Mesodermal cell (in vitro differentiated cells): ENCODE results near the gene NME2. TPM values are rescaled to one million over a fixed set of nuclear protein-coding genes. Genes with fewer than 3 reads are reported as not detected.
"Not testable (repeated sequence)": the region's sequence is repeated elsewhere in the genome, so short reads cannot be mapped to it uniquely, and the experiment has no call there.

ENCODE experiments used
- H3K27ac ChIP-seq: 2 replicates; pipeline ENCODE4 v1.7.0; 2013; ENCODE audit warnings: mild to moderate bottlenecking, low read depth, low read length, moderate library complexity; ENCODE audit not compliant: severe bottlenecking
- H3K36me3 ChIP-seq: 2 replicates; pipeline ENCODE4 v1.7.1; 2013; ENCODE audit warnings: mild to moderate bottlenecking, low read length, moderate library complexity; ENCODE audit not compliant: control insufficient read depth, insufficient read depth
- H3K4me1 ChIP-seq: one replicate; pipeline ENCODE4 v1.7.1; 2013; ENCODE audit warnings: mild to moderate bottlenecking, low read length; ENCODE audit not compliant: insufficient read depth, control insufficient read depth, poor library complexity, severe bottlenecking
- H3K4me3 ChIP-seq: 2 replicates; pipeline ENCODE4 v1.7.0; 2013; ENCODE audit warnings: low read length, control low read depth, mild to moderate bottlenecking; ENCODE audit not compliant: insufficient read depth, poor library complexity, severe bottlenecking; ENCODE audit errors: extremely low read depth
- H3K9me3 ChIP-seq: 2 replicates; pipeline ENCODE4 v1.7.1; 2013; ENCODE audit warnings: mild to moderate bottlenecking, low read length, moderate library complexity; ENCODE audit not compliant: control insufficient read depth
- whole genome bisulfite sequencing, 2 experiments: methylation state at CpG; one replicate each; pipeline ENCODE4 v1.1.5; 2013; ENCODE audit warnings: missing lambda C conversion rate in 2 of 2; ENCODE audit not compliant: insufficient coverage in 2 of 2; 5-methylcytosine and 5-hydroxymethylcytosine counted together
- polyA plus RNA-seq, 2 experiments: library from polyadenylated mRNA; stranded (reverse); fragments of 50-300 nt; gene quantifications; one replicate each; pipeline ENCODE4 v1.2.3, GENCODE V29; 2013

Gene NME2
- polyA plus RNA-seq (2013, experiment 1 of 2), result 536 TPM
- 460 TPM for polyA plus RNA-seq (2013, experiment 2 of 2)

GRCh38 chr17:51166198-51166986, at the start of gene NME2:
TSS of gene NME2 (plus strand) at chr17:51166411. CDS start at chr17:51166831, 420 bp downstream.
- Histone ChIP-seq H3K4me3 (peak within 1 kb of the TSS; percentile 79), H3K4me1 (no peaks in the 10 kb centered on the region), H3K9me3 (no peaks in the 10 kb centered on the region), H3K36me3 (peaks cover 60% of the 10 kb centered on the region), H3K27ac (peak within 1 kb of the TSS; percentile 84)
- WGBS, 2 experiments, result 0% methylated on average over 61 to 89 of the region's 98 CpGs

DNA sequence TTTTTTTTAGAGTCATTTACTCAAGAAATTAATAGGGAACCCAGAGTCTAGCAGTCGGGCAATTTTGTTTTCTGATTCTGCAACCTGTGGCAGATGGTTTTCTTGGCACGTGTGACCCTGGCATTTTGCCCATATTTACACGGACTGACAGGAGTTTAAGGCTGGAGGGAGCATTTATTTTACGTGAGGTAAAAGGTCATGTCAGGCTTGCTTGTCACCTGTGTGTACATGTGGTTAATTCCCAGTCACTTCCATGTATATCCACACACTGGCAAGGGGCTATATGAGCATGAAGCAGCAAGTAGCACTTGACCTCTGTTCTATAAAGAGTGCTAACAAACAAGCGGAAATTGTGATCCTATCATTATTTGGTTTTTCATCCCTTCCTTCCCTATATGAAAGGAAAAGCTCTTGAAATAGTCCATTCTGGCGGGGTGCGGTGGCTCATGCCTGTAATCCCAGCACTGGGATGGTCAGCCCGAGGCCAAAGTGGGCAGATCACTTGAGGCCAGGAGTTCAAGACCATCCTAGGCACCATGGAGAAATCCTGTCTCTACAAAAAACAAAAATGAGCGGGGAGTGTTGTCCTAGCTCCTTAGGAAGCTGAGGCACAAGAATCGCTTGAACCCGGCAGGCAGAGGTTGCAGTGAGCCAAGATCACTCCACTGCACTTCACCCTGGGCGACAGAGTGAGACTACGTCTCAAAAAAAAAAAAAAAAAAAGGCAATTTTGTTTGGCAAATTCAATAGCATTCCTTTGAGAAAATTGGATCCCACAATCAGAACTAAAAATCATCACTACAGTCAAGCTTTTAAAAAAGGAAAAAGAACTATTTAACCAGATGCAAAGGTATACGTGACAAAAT, 47.6 kb upstream of the NME2 start:
- Histone ChIP-seq H3K4me1 (peaks cover 10% of the 10 kb centered on the region), H3K27ac (no peak overlapping the region), H3K36me3 (peaks cover 22% of the 10 kb centered on the region), H3K4me3 (peak overlapping the region; percentile 94), H3K9me3 (no peaks in the 10 kb centered on the region)
- WGBS, 2 experiments, result 91 to 98% methylated on average over 6 to 11 of the region's 14 CpGs

DNA sequence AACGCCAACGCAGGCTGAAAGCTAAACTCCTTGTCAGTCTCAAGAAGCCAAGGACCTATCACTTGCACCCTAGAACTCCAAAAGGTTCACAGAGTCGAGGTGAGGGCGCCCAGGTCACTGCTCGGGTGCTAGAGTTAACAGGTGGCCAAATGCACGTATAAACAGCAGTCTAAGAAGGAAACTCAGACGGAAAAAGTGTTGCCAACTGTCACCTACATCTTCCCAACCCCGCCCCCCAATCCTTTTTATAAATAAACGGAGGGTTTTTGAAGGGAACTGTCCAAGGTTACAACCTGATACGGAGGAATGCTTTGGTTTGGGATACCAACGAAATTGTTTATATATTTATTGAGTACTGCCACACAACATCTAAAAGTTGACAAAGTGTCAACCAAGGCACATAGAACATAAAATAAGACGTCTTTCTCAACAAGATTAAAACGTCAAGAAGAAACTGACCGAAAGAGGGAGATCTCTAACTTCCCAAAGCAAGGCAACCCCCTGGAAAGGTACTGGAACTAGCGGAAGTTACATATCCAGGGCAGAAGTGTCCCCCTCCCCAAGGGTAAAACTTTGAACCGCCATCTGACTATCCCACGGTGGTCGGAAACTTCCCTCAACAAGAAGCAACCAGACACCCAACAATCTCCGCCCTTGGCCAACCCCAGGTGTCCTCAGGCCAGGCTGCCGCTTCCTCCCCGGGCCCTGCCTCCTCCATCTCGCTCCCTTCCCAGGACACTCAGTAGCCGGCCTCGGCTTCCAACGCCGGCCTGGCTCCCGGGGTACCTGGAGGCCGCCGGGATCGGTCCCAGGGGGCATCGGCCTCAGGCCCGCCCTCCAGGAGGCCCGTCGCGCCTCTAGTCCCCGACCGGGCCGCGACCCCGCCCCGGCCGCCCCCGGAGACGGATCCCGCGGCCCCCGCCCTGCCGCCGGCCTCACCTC, 46.5 kb upstream of the NME2 start:
- Histone ChIP-seq H3K36me3 (peaks cover 18% of the 10 kb centered on the region), H3K4me3 (peak overlapping the region; percentile 94), H3K9me3 (no peaks in the 10 kb centered on the region), H3K27ac (peak overlapping the region; percentile 85), H3K4me1 (peaks cover 10% of the 10 kb centered on the region)
- WGBS, 2 experiments, result 4 to 6% methylated on average over 22 to 43 of the region's 49 CpGs

DNA sequence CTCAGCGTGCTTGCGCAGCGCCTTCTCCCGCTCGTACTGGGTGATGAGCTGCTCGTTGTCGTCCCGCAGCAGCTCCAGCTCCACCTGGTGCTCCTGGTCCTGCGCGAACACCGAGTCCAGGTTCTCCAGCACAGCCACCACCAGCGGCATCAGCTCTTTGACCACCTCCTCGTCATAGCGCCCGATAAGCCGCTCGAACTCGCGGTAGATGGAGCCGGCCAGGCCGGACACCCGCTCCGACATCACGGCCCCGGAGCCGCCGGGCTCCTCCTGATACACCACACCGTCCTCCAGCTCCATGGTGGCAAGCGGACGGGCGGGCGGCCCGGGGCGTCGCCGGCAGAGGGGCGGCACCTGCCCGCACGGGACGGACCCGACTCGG, 45.9 kb upstream of the NME2 start:
- H3K27ac ChIP-seq, result peak overlapping the region; percentile 85
- H3K36me3 ChIP-seq, result peaks cover 17% of the 10 kb centered on the region
- H3K9me3 ChIP-seq, result no peaks in the 10 kb centered on the region
- H3K4me1 ChIP-seq, result peaks cover 10% of the 10 kb centered on the region
- peak overlapping the region; percentile 94 for H3K4me3 ChIP-seq
- WGBS, 2 experiments, result 0% methylated on average over 22 to 28 of the region's 42 CpGs

DNA sequence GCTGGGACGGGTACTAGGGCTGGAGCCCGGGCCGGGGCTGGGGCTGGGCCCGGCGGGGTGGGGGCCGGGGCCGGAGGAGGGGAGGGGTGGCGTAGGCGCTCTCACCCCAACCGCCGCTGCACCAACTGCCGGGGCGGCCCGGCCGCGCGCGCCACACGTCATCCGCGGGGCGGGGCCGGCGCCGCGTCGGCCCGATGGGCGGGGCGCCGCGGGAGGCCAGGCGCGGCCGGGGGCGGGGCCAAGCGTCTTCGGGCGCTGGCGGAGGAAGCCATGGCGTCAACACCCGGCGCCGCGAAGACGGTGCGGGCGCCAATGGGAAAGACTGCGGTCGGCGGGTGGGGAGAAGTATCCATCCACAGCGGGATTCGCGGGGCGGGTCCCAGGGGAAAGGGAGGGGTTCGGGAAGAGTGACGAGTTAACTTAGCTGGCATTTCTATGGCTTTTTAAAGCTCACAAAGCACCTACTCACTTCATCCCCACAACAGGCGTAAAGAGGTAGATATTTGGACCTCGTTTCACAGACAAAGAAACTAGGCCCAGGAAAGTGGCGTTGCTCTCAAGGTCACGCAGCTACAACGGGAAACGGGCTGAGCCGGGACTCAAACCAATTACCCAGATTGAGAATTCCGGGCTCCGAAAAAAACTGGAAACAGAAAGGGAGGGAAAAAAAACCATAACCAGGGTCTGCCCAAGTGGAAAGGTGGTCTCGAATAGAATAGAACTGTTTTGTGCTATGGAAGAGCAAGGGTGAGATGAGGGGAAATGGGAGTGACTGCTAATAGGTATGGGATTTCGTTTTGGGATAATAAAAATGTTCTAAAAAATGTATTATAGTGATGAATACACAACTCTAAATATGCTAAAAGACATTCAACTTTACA, 45.2 kb upstream of the NME2 start, which contains the start of gene SPAG9:
TSS of gene SPAG9 (minus strand) at position 130 of the 881 bp plus-strand sequence. CDS start 212 bp downstream, outside the sequence.
- H3K36me3 ChIP-seq, result peaks cover 13% of the 10 kb centered on the region
- 0 to 1% methylated on average over 26 to 47 of the region's 68 CpGs for WGBS, 2 experiments
- H3K27ac ChIP-seq, result peak within 1 kb of the TSS; percentile 96
- H3K4me3 ChIP-seq, result peak within 1 kb of the TSS; percentile 94
- peaks cover 10% of the 10 kb centered on the region for H3K4me1 ChIP-seq
- no peaks in the 10 kb centered on the region for H3K9me3 ChIP-seq

- 10 to 12% methylated on average over 9 to 14 of the region's 23 CpGs for WGBS, 2 experiments
- Histone ChIP-seq H3K4me1 (peaks cover 10% of the 10 kb centered on the region), H3K4me3 (peak overlapping the region; percentile 54), H3K27ac (peak overlapping the region; percentile 96), H3K36me3 (peaks cover 4% of the 10 kb centered on the region), H3K9me3 (no peaks in the 10 kb centered on the region)
Observed at GRCh38 chr17:51121620-51122472, 44.4 kb upstream of the NME2 start.

DNA sequence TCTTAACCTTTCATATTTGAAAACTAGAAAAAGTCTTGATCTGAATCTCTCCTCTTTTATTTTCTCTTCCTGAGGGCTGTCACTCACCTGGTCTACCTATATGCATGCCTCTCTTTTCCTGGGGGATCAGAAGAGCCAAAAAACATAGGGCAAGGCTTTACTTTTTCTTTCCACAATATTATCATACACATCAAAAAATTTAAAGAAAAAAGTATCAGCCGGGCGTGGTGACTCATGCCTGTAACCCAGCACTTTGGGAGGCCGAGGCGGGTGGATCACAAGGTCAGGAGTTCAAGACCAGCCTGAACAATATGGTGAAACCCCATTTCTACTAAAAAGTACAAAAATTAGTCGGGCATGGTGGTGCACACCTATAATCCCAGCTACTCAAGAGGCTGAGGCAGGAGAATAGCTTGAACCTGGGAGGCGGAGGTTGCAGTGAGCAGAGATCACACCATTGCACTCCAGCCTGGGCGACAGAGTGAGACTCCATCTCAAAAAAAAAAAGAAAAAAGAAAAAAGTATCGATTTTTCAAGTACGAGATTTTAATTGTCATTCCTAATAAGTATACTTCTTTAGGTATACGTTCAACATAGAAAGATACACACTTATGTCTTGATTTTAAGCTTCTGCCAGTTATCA, 43.6 kb upstream of the NME2 start:
- H3K4me3 ChIP-seq, H3K27ac ChIP-seq, H3K36me3 ChIP-seq, H3K9me3 ChIP-seq: not testable (repeated sequence)
- WGBS, 2 experiments, result 85 to 94% methylated on average over 4 to 5 of the region's 10 CpGs
- peaks cover 10% of the 10 kb centered on the region for H3K4me1 ChIP-seq

DNA sequence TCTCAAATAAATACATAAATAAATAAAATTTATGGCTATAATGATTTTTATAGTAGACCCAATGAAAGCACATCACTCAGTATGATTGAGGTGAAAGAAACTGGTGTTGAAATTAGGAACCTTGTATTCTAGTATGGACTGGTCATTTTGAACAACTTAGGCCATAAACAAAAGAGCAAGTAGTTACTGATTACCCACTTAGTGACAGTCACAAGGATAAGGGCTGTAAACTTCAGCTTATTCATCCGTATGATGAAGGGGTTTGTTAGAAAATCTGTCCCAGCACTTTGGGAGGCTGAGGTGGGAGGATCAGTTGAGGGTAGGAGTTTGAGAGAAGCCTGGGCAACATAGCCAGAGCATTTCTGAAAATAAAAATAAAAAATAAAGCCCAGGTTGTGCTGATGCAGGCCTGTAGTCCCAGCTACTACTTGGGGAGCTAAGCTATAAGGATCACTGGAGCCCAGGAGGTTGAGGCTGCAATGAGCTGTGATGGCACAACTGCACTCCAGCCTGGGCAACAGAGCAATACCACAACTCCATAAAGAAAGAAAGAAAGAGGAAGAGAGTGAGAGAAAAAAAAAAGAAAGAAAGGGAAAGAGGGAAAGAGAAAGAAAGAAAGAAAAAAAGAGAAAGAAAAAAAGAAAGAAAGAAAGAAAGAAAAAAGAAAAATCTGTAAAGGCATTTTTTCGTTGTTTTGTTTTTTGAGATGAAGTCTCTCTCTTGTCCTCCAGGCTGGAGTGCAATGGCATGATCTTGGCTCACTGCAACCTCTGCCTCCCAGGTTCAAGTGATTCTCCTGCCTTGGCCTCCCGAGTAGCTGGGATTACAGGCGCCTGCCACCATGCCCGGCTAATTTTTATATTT, 41.3 kb upstream of the NME2 start:
- Histone ChIP-seq H3K36me3 (no peaks in the 10 kb centered on the region), H3K9me3 (no peaks in the 10 kb centered on the region), H3K4me1 (peaks cover 4% of the 10 kb centered on the region), H3K27ac (no peak overlapping the region), H3K4me3 (no peak overlapping the region)
- 88 to 92% methylated on average over 2 of the region's 5 CpGs for WGBS, 2 experiments
